ENCODE results near the gene CASP10. TPM values are rescaled to one million over a fixed set of nuclear protein-coding genes. Genes with fewer than 3 reads are reported as not detected.

The CASP10 gene
- total and polyA plus RNA-seq, 2 donors (not counting 1 experiment from before 2014, with no cell fraction given), result 16.0 to 34.3 TPM

DNA sequence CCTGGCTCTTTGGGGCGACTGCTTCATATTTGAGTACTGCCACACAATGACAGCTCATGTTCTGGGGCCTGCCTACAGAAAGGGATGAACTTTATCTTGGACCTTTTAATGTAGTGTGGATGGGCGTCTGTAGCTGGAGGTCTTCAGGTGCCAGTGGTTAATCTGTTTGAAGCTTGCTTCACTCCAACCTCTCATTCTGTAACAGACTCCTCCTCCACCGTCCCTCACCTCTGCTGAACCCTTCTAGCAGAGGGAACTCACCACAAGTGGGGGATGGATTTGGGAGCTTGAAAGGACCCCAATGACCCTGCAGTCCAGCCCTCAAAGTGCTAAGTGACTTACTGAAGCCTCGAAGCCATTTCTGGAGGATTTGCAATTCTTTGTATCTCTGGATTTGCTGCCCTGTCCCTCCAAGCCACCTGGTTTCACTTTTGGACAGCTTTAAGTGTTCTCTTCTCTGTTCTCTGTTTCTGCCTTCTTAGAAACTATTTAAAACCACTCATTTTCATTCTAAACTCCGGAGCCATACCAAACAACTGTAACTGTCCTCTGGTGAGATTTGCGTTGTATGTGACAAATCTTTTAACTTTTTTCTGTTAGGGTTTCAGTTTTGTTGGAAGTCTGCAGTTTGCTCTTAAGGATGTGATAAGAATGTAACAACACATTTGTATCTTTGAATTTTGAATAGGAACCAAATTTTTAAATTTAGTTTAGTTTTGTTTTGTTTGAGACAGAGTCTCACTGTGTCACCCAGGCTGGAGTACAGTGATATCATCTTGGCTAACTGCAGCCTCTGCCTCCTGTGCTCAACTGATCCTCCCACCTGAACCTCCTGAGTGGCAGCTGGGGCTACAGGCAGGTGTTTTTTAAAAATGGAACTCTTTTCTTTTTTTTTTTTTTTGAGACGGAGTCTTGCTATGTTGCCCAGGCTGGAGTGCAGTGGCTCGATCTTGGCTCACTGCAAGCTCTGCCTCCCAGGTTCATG lies 40.4 kb downstream of the CASP10 start:
- no peak overlapping the region for H3K27ac ChIP-seq (ENCODE audit: low read length in 2 of 2)
- H3K79me2 ChIP-seq (ENCODE audit: control insufficient read depth, insufficient read depth, low read length), result peaks cover 6% of the 10 kb centered on the region
- Mint-ChIP-seq H3K27me3 (no peaks in the 10 kb centered on the region), H3K27ac (peak overlapping the region; percentile 54), H3K4me3 (peak overlapping the region; percentile 10), H3K9me3 (ENCODE audit: insufficient read depth) (no peaks in the 10 kb centered on the region), H3K4me1 (peaks cover 37% of the 10 kb centered on the region)
- 53% methylated on average over 2 of the region's 8 CpGs for WGBS (ENCODE audit: insufficient coverage)
- intact Hi-C loops (cut with micrococcal nuclease), result no loop called here
- H3K27me3 ChIP-seq (replicated peaks in 1 of 4; ENCODE audit: control extremely low read depth in 1 of 4, control insufficient read depth in 3 of 4, insufficient read depth in 4 of 4, low read length in 3 of 4), result no peaks in the 10 kb centered on the region
- H4K20me1 ChIP-seq (ENCODE audit: control insufficient read depth, insufficient read depth, low read length, poor library complexity, severe bottlenecking), result no peaks in the 10 kb centered on the region
- no peaks in the 10 kb centered on the region for H3K9me3 ChIP-seq (ENCODE audit: control extremely low read depth in 1 of 3, control insufficient read depth in 2 of 3, insufficient read depth in 1 of 3, low read length in 2 of 3)
- H3K4me2 ChIP-seq (replicated peaks; ENCODE audit: low read depth, low read length, poor library complexity, severe bottlenecking), result peak overlapping the region; percentile 19
- ChIA-PET POLR2A (no interaction called here), CTCF (interaction anchor here (1.9 to 6.3 kb wide), 2 partner anchors 9 to 41 kb away, joined by 5 to 54 read pairs; partner anchors contain the start of gene CASP10)
- DNase-seq (no peak), ATAC-seq (ENCODE audit: low read depth) (no peak)
- TF ChIP-seq EZH2 (IDR thresholded peaks at IDR 0.05; ENCODE audit: borderline replicate concordance, insufficient read depth, low read depth, low read length, poor library complexity, severe bottlenecking), result no peak
- TF ChIP-seq, protein P1, sequence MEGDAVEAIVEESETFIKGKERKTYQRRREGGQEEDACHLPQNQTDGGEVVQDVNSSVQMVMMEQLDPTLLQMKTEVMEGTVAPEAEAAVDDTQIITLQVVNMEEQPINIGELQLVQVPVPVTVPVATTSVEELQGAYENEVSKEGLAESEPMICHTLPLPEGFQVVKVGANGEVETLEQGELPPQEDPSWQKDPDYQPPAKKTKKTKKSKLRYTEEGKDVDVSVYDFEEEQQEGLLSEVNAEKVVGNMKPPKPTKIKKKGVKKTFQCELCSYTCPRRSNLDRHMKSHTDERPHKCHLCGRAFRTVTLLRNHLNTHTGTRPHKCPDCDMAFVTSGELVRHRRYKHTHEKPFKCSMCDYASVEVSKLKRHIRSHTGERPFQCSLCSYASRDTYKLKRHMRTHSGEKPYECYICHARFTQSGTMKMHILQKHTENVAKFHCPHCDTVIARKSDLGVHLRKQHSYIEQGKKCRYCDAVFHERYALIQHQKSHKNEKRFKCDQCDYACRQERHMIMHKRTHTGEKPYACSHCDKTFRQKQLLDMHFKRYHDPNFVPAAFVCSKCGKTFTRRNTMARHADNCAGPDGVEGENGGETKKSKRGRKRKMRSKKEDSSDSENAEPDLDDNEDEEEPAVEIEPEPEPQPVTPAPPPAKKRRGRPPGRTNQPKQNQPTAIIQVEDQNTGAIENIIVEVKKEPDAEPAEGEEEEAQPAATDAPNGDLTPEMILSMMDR (IDR thresholded peaks at IDR 0.05), result no peak
- H3K4me1 ChIP-seq (ENCODE audit: control insufficient read depth in 2 of 2, insufficient read depth in 2 of 2, low read length in 2 of 2), result peaks cover 12 to 30% of the 10 kb centered on the region in 2 donors
- peaks cover 1 to 16% of the 10 kb centered on the region in 2 experiments for H3K36me3 ChIP-seq (replicated peaks in 1 of 2; ENCODE audit: control extremely low read depth in 1 of 2, control insufficient read depth in 1 of 2, extremely low read depth in 1 of 2, insufficient read depth in 2 of 2, low read length in 1 of 2)
- H3K9ac ChIP-seq (ENCODE audit: low read length), result peak overlapping the region; percentile 19
- H3K4me3 ChIP-seq (ENCODE audit: control extremely low read depth in 1 of 5, extremely low read depth in 1 of 5, insufficient read depth in 1 of 5, low read depth in 2 of 5, low read length in 4 of 5), result no peak overlapping the region
- H2AFZ ChIP-seq (ENCODE audit: insufficient read depth, low read depth, low read length, poor library complexity, severe bottlenecking), result no peak overlapping the region
